ENCODE data around the gene AFF1. TPM values are rescaled to one million over a fixed set of nuclear protein-coding genes. Genes with fewer than 3 reads are reported as not detected.

AFF1 gene
- total RNA-seq, 4 donors from 2014 or later = 89.4 to 138 (median 103) TPM

- DNase-seq (ENCODE audit: low spot score) (no peak), ATAC-seq (ENCODE audit: low FRiP score) (no peak)
- no peak for TF ChIP-seq CTCF (IDR thresholded peaks at IDR 0.05)
Measured at GRCh38 chr4:87116231-87116630, 181.4 kb downstream of the AFF1 start.

- ATAC-seq (ENCODE audit: low FRiP score) (no peak), DNase-seq (ENCODE audit: low spot score) (no peak)
Measured at GRCh38 chr4:87117051-87117731, 182.4 kb downstream of the AFF1 start.

GRCh38 chr4:87117732-87118075, 182.9 kb downstream of the AFF1 start:
- no peak for ATAC-seq (ENCODE audit: low FRiP score)
- TF ChIP-seq CTCF (IDR thresholded peaks at IDR 0.05) = no peak
- DNase-seq (ENCODE audit: low spot score) = no peak

More at GRCh38 chr4:87117051-87117731, 182.4 kb downstream of the AFF1 start:
- TF ChIP-seq CTCF (IDR thresholded peaks at IDR 0.05) = no peak

GRCh38 chr4:87118421-87118820, 183.6 kb downstream of the AFF1 start:
- no peak for ATAC-seq (ENCODE audit: low FRiP score)
- no peak for TF ChIP-seq CTCF (IDR thresholded peaks at IDR 0.05)
- no peak for DNase-seq (ENCODE audit: low spot score)

GRCh38 chr4:87118826-87119225, 184.0 kb downstream of the AFF1 start:
- TF ChIP-seq CTCF (IDR thresholded peaks at IDR 0.05) = no peak
- ATAC-seq (ENCODE audit: low FRiP score) (no peak), DNase-seq (ENCODE audit: low spot score) (no peak)

- ATAC-seq (ENCODE audit: low FRiP score) = no peak
- no peak for TF ChIP-seq CTCF (IDR thresholded peaks at IDR 0.05)
- DNase-seq (ENCODE audit: low spot score) = no peak
Measured at GRCh38 chr4:87120010-87120409, 185.2 kb downstream of the AFF1 start.

- TF ChIP-seq CTCF (IDR thresholded peaks at IDR 0.05) = no peak
- ATAC-seq (ENCODE audit: low FRiP score) (no peak), DNase-seq (ENCODE audit: low spot score) (no peak)
Measured at GRCh38 chr4:87120411-87121162, 185.8 kb downstream of the AFF1 start.
